Measurements from ENCODE around the gene LYPD6B.

The LYPD6B gene

DNA sequence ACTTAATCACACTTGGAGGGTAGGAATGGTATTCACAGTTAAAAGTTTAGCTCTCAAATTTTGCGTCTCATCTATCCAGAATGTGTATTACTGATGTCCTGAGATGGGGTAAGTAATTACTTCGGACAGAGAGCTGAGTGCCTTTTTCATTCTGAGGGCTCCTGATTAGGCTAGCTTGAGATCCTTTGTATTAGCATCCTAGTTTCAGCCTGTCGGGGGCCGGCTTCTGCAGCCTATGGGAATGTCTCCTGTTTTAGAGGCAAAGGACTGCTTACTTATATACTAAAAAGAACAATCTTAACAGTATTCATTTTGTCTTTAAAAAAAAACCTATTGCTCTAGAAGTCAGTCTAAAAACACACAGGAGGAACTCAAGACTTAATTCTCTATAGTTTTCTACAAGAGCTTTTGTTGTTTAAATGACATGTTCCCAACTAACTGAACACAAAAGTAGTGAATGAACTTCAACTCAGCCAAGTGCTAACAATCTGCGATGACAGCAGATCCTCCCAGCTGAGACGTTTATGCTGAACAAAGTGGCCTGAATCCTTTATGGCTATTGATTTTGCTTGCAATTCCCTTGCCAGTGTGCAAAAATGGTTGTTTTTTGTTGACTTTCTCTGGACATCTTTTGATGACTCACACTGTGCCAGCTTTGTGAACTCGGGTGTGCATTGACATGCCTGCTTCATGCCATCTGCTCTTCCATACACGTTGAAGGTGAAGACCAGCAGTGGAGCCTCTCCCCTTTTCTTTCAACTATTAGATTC is 118.7 kb downstream of the LYPD6B start:
- no peak for DNase-seq (ENCODE audit: low read depth in 4 of 4, low spot score in 1 of 4)

DNA sequence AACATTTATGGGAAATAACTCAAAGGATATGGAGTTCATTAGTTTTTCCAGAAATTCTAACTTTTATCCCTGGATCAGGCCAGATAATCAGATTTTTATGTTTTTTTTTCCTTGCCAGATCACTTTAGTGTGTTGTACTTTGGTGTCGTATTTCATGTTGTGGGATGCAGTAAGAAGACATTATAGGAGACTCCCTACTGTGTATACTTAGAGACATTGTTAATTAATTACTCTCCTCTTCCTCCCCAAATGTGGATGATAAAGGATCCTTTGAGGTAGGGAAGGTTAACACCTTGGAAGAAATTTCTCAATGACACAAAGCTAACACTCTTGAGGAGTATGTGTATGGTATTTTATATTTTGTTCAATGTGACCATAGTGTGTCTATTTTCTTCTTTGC is 120.5 kb downstream of the LYPD6B start:
- no peak for DNase-seq (ENCODE audit: low read depth in 4 of 4, low spot score in 1 of 4)

DNA sequence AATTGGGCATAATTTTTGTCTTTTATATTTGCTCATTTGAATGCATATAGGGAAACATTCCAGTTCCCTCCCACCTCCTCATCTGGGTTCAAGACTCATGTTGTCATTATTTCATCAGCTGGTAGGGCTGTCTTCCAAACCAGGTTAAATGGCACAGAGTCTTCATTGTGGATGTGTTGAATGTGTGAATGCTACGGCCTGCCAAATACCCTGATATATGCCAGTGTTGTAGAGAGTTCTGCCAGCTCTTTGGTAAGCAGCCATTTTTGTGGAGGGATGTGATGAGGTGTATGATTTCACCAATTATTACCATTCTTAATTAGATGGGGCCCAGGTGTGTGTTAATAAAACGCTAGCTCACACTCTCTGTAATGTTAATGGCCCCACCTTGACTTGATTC is 121.7 kb downstream of the LYPD6B start:
- DNase-seq (ENCODE audit: low read depth in 4 of 4, low spot score in 1 of 4) = no peak

DNA sequence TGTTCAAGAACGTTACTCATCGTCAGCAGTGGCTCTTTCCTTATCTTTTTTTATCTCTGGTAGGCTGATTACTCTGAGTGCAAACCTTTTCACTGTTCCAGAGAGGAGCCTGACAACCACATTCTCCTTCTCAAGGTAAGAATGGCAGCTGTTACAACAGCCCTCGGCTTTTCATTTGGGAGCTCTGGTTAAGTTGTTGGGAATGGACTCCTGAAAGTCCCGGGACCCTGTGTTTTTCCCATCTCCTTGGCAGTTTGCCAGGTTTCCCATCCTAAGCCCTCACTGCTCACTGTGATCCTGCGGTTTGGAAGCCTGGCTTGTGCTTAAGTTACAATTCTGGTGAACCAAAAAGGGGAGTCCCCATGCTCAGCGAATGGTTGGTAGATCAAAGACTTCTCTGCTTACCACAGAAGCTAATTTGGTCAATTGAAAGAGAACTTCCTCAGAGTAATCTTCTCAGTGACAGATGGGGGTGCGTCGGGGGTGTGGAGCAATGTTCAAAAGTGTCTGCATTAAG is 122.3 kb downstream of the LYPD6B start:
- peak in 1 of 4 experiments; percentile 14 for DNase-seq (ENCODE audit: low read depth in 4 of 4, low spot score in 1 of 4)

DNA sequence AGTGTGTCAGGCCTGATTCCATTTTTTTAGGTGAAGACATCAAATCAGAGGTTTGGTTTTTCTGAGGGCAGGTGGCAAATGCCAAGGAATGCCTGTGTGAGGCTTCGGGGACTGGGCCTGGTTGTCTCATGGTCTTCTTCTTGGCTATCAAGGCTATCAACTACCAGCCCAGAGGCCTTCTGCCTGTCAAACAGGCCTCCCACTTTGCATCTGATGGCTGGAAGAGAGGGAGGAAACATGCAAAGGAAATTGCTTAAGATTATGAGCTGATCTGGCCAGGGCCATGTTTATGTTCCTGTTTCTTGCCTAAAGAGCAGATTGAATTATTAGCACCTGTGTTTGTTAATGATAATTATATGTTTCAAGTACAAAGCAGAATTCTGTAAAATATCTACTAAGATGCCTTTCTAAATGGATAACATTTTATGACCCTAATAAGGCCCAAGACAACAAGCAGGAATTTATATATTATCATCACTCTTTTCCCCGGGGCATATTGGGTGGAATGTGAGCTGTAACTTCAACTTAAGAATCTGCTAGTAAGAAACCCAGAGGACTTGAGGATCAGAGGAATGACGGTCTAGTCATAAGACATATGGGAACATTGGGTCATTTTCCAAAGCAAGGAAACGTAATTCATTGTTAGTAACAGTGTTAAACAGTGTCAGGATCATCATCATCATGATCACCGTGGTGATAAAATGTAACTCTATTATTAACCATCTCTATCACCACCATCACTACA is 123.2 kb downstream of the LYPD6B start:
- no peak for DNase-seq (ENCODE audit: low read depth in 4 of 4, low spot score in 1 of 4)

DNA sequence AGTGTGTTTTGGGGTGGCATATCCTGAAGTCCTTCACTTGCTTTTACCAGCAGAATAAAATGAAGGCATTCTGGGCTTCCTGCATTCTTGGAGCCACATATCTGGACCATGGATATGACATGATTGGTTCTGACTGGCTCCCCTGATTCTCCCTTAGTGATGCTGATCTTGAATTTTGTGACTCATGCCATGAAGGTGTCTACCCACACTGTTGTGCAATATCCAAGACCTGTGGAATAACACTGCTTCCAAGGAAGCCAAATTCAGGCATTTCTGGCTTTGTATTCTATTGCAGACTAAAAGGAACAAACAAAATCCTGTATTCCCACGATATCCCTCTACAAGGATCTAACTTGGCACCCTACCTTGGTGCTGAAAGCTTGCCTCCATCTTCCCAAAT is 125.8 kb downstream of the LYPD6B start:
- no peak for DNase-seq (ENCODE audit: low read depth in 4 of 4, low spot score in 1 of 4)

DNA sequence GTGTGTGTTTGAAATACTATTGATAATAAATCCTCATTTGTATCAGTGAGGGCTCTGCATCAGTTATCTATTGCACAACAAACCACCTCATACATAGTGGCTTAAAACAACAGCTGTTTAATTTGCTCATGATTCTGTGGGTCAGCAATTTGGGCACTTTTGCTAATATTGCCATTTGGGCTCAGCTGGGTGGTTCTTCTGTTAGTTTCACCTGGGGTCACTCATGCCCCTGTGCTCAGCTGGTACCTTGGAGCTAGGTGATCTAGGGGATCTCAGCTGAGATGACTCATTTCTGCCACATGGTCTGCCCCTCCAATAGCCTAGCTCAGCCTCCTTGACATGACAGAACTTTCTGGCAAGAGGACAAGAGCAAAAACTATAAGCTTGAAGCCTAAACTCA is 126.3 kb downstream of the LYPD6B start:
- DNase-seq (ENCODE audit: low read depth in 4 of 4, low spot score in 1 of 4) = no peak

DNA sequence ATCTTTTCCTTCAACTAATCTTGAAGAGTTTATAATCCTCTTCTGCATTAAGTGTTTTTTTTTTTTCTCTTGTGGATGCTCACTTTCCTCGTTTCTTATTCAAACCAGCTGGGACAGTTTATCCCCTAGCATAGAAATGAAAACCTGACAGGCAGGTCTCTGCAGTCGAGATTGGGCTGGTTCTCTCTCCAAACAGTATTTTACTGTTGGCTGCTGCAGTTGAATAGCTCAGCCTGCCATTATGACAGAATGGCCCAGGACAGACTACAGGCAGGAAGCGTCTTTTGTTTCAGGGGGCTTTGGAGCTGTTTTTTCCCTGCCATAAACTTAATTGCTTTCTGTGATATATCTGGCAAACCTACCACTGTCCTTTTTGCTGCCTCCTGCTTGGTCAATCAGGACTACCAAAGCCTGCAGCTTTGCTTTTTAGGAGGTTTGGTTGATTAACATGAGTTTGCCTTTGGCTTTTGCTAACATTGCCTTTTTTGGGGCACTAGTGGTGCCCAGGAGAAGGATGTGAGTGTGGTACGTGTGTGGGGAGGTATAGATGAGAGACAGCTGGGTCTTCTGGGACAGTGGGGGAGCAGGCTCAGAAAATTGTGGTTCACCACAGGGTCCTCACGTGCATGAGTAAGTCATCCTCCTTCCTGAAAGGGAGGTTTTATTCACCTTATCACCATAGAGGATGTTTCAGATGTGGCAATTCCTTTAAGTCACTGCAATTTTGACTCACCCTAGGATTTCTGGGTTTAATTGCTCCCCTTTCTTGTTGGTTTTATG is 128.7 kb downstream of the LYPD6B start:
- DNase-seq (ENCODE audit: low read depth in 4 of 4, low spot score in 1 of 4) = peak in 2 of 4 experiments; percentile 4 to 17

DNA sequence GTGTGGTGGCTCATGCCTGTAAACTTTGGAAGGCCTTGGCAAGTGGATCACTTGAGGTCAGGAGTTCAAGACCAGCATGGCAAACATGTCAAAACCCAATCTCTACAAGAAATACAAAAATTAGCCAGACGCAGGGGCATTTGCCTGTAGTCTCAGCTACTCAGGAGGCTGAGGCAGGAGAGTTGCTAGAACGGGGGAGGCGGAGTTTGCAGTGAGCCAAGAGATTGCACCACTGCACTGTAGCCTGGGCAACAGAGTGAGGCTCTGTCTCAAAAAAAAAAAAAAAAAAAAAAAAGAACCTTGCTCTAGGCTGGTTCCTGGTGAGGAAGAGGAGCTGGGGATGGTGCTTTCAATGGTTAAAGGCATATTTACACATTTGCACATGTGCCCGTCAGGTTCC is 129.4 kb downstream of the LYPD6B start:
- DNase-seq (ENCODE audit: low read depth in 4 of 4, low spot score in 1 of 4) = no peak

DNA sequence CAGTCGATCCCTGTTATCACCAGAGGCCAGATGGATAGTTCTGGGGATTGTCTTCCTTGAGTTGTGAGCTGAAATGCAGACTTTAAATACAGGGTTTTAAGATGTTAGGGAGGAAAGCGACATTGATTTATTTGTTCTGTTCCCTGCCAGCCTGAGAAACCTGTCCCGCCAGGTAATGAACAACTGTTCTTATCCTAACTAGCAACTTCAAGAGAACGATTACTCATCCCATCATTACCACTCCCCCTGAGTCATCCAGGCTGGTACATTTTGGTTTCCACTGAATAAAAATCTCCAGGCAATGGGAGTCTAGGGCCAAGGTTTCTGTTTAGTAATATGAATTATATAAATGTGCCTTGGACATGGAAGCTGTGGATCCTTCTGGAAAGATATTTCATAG is 131.2 kb downstream of the LYPD6B start:
- no peak for DNase-seq (ENCODE audit: low read depth in 4 of 4, low spot score in 1 of 4)

DNA sequence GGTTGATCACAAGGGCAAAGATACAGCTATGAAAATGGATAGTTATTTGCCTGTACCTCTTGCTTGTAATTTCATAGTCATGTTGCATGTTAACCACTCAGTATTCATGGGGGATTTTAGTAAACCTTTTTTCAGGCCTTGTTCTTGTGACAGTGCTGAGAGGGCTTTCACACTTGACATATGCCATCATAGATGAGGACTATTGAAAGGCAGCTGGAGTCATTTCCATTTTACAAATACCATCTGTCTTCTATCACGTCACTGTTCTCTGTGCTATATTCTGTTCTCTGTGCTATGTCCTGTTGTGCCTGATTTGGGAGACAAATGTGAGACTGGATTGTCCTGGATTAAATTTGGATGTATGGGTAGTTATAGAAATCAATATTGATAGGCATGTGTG is 131.7 kb downstream of the LYPD6B start:
- no peak for DNase-seq (ENCODE audit: low read depth in 4 of 4, low spot score in 1 of 4)

DNA sequence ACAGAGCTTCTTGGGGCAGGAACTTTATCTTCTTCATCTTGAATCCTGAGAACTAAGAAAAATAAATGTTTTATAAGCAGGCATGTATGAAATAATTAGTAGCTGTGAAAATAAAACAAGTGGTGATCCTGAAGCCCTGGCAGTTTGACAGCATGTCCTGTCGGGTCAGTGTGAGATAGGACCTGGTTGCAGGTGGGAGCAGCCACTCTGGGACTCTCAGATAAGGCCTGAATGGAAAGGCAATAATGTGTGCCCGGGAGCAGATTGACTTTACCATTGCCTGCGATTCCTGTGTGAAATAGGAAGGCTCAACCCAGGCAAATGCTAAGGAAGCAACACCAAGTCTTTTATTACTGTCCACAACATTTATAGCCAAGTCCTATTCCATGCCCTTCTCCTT is 132.4 kb downstream of the LYPD6B start:
- no peak for DNase-seq (ENCODE audit: low read depth in 4 of 4, low spot score in 1 of 4)

DNA sequence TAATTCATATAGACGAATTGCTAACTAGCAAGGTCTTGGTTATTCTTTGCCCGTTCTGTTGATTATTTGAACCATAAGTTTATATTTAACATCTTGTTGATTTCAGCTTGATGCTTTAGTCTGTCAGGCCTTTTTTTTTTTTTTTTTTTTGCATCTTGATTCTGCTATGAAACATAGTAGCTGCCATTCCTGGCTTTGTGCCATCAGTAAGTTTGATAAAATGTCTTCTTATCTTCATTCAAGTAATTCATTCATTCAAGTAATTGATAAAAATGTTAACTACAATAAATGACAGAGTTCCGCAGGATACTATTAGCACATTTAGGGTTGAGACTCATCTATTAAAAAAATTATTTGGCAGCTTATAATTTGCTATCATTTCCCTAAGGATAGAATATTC is 134.7 kb downstream of the LYPD6B start:
- no peak for DNase-seq (ENCODE audit: low read depth in 4 of 4, low spot score in 1 of 4)

DNA sequence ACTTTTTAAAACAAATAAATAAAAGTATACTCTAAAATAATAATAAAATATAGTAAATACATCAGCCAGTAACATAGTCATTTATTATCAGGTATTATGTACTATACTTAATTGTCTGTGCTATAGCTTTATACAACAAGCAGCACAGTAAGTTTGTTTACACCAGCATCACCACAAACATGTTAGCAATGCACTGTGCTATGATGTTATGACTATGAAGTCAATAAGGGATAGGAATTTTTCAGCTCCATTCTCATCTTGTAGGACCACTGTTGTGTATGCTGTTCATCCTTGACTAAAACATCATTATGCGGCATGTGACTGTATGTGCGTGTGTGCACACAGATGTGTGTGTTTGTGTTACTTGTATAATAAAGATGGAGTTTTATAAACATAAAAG is 137.5 kb downstream of the LYPD6B start:
- no peak for DNase-seq (ENCODE audit: low read depth in 4 of 4, low spot score in 1 of 4)

DNA sequence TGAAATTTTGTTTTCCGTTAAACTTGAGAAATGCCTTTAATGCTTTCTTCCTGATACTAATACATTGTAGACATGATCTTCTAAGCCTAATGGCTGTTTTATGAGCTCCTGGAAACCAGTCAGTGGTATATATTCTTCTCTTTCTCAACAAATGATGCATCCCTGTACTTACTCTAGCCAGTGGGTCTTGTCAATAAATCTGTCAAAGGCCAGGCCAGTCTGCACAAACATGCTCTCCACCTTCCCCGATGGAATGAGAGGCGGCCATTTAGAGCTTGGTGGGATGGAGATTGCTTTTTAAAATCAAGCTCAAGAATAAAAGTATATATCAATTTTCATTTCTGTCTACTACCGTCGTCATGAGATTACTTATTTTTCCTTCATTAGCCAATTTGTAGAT is 140.1 kb downstream of the LYPD6B start:
- no peak for DNase-seq (ENCODE audit: low read depth in 4 of 4, low spot score in 1 of 4)

DNA sequence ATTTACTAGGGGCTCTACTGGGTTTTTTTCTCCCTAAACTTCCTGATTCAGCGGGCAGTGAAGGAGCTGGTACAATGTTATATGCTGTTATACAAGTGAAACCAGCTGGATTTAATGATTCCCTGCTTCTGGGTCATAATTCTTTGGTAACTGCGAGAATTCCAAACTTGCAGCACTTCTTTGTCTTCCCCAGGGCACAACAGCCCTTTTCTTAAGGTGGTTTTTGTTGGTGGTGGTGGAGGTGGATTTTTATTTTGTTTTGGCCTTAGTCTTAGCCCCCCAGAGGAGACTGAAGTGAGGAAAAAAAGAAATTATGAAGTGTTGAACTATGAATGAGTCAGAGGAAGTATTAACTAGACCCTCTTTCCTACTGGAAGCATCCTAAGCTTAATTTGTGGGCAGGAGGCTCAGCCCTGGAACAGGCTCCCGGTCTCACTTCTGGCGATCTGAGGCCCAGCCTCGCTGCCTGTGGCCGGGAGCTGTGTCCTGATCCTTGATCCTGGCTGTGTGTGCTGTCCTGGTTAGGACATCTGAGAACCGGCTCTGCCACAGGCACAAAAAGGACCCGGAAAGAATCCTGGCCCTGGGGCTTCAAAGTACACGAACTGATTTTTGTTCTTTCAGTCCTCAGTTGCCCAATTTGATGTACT is 141.9 kb downstream of the LYPD6B start:
- DNase-seq (ENCODE audit: low read depth in 4 of 4, low spot score in 1 of 4) = no peak

DNA sequence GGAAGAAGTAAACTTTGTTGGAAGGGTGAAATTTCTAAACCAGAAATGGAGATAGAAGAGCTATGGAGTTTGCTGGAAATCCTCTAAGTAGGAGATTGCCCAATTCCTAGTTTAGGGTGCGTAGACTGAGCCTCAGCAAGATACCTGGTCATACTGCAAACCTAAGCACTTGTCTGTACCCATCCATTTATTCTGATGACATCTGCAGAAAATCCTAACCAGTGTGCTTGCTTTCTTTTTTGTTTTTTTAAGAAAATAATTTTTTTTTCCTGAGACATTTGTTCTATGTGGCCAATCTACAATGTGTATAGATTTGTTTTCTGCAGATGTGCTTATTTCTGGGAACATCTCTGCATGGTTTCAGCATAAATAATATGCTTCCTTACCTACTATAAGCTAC is 144.7 kb downstream of the LYPD6B start:
- DNase-seq (ENCODE audit: low read depth in 4 of 4, low spot score in 1 of 4) = no peak

DNA sequence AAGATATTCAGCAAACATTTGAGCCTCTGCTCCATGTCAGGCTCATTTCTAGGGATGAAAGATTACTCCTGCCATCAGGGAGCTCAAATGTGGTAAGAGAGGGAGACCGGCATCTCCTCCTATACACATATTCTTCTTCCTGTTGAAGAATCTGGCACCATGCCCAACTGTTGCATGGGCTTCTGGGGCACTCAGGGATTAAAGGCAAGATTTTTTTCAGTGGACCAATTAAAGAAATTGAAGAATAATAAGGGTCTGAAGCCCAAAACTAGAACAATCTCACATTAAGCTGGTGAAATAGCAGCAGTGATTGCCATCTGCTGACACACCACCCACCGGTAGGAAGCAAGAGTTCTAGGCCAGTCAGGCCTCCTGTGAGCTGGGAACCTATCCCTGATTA is 146.5 kb downstream of the LYPD6B start:
- DNase-seq (ENCODE audit: low read depth in 4 of 4, low spot score in 1 of 4) = no peak

DNA sequence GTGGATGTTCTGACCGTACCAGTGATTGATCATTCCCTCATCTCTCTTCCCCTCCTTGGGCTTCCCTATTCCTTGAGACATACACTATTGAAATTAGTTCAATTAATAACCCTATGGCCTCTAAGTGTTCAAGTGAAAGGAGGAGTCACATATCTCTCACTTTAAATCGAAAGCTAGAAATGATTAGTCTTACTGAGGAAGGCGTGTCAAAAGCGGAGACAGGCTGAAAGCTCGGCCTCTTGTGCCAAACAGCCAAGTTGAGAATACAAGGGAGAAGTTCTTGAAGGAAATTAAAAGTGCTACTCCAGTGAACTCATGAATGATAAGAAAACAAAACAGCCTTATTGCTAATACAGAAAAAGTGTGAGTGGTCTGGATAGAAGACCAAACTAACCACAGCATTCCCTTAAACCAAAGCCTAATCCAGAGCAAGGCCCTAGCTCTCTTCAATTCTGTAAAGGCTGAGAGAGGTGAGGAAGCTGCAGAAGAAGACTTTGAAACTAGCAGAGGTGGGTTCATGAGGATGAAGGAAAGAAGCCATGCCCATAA is 147.5 kb downstream of the LYPD6B start:
- no peak for DNase-seq (ENCODE audit: low read depth in 4 of 4, low spot score in 1 of 4)

DNA sequence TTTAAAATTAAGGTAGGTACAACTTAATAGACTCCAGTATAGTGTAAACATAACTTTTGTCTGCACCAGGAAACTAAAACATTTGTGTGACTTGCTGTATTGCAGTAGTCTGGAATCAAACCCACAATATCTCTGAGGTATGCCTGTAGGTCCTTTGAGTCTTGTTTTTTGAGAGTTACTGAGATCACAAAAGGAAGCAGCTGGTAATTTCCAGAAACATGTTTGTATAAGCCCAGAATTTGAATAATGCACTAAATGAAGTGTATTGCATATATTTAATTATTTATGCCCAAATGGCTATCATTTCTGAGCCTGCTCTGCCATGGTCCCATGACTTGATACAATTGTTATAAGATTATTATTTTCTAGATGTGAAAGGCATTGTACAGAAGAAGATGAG is 148.6 kb downstream of the LYPD6B start:
- DNase-seq (ENCODE audit: low read depth in 4 of 4, low spot score in 1 of 4) = no peak

DNA sequence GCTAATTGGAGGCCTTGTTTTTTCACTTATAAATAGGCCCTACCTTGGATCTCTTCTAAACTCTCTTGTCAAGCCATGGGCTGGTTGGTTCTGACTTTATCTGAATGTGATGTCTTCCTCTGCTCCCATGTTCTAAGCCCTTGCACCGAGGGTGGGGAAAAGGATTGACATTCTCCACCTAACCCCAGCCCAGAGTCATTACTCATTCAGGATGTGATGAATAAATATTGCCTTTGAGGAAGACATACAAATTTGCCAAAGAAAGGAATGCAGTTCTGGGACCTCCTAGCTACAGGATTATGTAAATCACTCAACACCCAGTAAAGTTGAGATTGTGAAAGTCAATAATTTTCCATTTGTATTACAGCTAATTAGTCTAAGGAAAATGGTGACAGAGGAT is 149.8 kb downstream of the LYPD6B start:
- no peak for DNase-seq (ENCODE audit: low read depth in 4 of 4, low spot score in 1 of 4)
